Measurements from ENCODE around the gene TMED6. TPM values are rescaled to one million over a fixed set of nuclear protein-coding genes. Genes with fewer than 3 reads are reported as not detected.

The TMED6 gene
- total RNA-seq, 1 experiment from 2014 or later, result 0.51 TPM

DNA sequence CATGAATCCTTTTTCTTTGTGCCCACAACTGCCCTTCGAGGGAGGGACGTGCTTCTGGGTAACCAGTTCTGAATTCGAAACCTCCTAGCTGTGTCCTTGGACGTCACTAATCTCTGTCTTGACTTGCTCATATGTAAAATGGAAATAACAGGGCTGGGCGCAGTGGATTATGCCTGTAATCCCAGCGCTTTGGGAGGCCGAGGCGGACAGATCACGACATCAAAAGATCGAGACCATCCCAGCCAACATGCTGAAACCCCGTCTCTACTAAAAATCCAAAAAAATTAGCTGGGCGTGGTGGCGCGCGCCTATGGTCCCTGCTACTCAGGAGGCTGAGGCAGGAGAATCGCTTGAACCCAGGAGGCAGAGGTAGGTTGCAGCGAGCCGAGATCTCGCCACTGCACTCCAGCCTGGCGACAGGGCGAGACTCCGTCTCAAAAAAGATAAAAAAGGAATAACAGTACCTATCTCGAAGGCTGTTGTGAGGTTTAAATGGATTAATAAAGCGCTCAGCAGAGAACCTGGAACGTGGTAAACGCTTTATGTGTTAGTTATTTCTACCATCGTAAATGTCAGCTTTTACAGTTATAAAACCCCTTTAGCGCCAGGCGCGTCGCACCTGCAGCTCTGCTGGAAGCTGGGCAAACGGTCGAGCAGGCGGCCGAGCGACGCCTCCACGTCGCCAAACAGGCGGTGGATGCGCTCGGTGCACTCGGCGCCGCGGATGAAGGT, 12.9 kb downstream of the TMED6 start:
- Mint-ChIP-seq H3K4me3 (ENCODE audit: unreplicated experiment) (peak overlapping the region; percentile 88), H3K36me3 (ENCODE audit: insufficient read depth, unreplicated experiment) (peaks cover 80% of the 10 kb centered on the region), H3K27ac (ENCODE audit: low read depth, unreplicated experiment) (peak overlapping the region; percentile 95), H3K4me1 (ENCODE audit: insufficient read depth, unreplicated experiment) (peaks cover 5% of the 10 kb centered on the region), H3K27me3 (ENCODE audit: insufficient read depth, unreplicated experiment) (no peaks in the 10 kb centered on the region), H3K9me3 (ENCODE audit: unreplicated experiment) (no peaks in the 10 kb centered on the region)
- no peak for DNase-seq (ENCODE audit: unreplicated experiment)
- no peak for TF ChIP-seq CTCF (IDR thresholded peaks at IDR 0.05; ENCODE audit: unreplicated experiment)
- POLR2A ChIA-PET, result interaction anchor here (0.6 to 6.5 kb wide), 8 partner anchors 9 to 1466 kb away, joined by 3 to 114 read pairs (median 3); partner anchors contain the start of genes EDC4, PDF and TERF2
- TSS peak; percentile 60 for BruUV-seq (replicated peaks)
- intact Hi-C loops (cut with micrococcal nuclease), result loop anchor here (1.0 to 5.0 kb wide), 2 partner anchors 8 to 259 kb away; partner anchors contain the start of gene PDF
- CTCF ChIA-PET, result interaction anchor here (0.5 to 1.3 kb wide), 8 partner anchors 10 to 1178 kb away, joined by 3 to 5 read pairs (median 3); no protein-coding TSS in a partner anchor

DNA sequence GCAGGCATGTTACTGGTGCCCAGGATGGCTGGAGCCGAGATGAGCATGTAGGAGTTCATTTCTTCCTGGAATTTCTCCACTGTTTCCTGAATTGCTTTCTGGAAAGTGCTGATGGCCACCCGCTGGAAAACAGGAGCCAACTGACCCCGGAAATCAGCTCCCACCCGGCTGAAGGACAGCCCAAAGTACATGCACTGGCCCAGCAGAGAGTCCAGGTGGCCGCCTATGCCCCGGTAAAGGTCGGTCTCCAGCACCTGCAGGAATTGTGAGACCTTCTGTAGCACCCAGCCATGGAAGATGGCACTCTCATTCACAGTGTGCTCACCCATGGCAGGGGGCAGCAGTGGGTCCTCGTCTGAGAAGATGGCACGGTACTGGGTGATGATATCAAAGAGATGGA, 16.9 kb downstream of the TMED6 start:
- Mint-ChIP-seq H3K9me3 (ENCODE audit: unreplicated experiment) (no peaks in the 10 kb centered on the region), H3K27ac (ENCODE audit: low read depth, unreplicated experiment) (no peak overlapping the region), H3K27me3 (ENCODE audit: insufficient read depth, unreplicated experiment) (no peaks in the 10 kb centered on the region), H3K36me3 (ENCODE audit: insufficient read depth, unreplicated experiment) (peaks cover 68% of the 10 kb centered on the region), H3K4me1 (ENCODE audit: insufficient read depth, unreplicated experiment) (peaks cover 5% of the 10 kb centered on the region), H3K4me3 (ENCODE audit: unreplicated experiment) (no peak overlapping the region)
- BruUV-seq (replicated peaks), result no TSS peak
- POLR2A ChIA-PET, result interaction anchor here (1.3 kb wide), 1 partner anchor 9 kb away, joined by 4 read pairs; no protein-coding TSS in a partner anchor
- TF ChIP-seq CTCF (IDR thresholded peaks at IDR 0.05; ENCODE audit: unreplicated experiment), result no peak
- CTCF ChIA-PET, result interaction anchor here (0.7 to 1.1 kb wide), 2 partner anchors 23 to 199 kb away, joined by 3 to 5 read pairs; no protein-coding TSS in a partner anchor
- DNase-seq (ENCODE audit: unreplicated experiment), result no peak
- intact Hi-C loops (cut with micrococcal nuclease), result loop anchor here (5.0 kb wide), 1 partner anchor 263 kb away; no protein-coding TSS in a partner anchor

- peak; percentile 93 for DNase-seq (ENCODE audit: unreplicated experiment)
- POLR2A ChIA-PET, result interaction anchor here (0.5 to 9.0 kb wide), 15 partner anchors 10 to 1446 kb away, joined by 3 to 114 read pairs (median 4); partner anchors contain the start of genes COG8, NIP7, NRN1L and TERF2
- no peak for TF ChIP-seq CTCF (IDR thresholded peaks at IDR 0.05; ENCODE audit: unreplicated experiment)
- Mint-ChIP-seq H3K4me1 (ENCODE audit: insufficient read depth, unreplicated experiment) (peaks cover 24% of the 10 kb centered on the region), H3K27me3 (ENCODE audit: insufficient read depth, unreplicated experiment) (no peaks in the 10 kb centered on the region), H3K27ac (ENCODE audit: low read depth, unreplicated experiment) (peak within 1 kb of the TSS; percentile 66), H3K4me3 (ENCODE audit: unreplicated experiment) (peak within 1 kb of the TSS; percentile 81), H3K9me3 (ENCODE audit: unreplicated experiment) (no peaks in the 10 kb centered on the region), H3K36me3 (ENCODE audit: insufficient read depth, unreplicated experiment) (peaks cover 81% of the 10 kb centered on the region)
- intact Hi-C loops (cut with micrococcal nuclease), result loop anchor here (1.0 kb wide), 1 partner anchor 9 kb away; the partner anchor contains the start of genes COG8 and NIP7
- CTCF ChIA-PET, result interaction anchor here (0.6 to 1.3 kb wide), 3 partner anchors 14 to 180 kb away, joined by 3 read pairs; no protein-coding TSS in a partner anchor
- BruUV-seq (replicated peaks), result no TSS peak
Measured at GRCh38 chr16:69330286-69331109, 21.1 kb downstream of the TMED6 start, which contains the start of gene PDF. PDF (minus strand) TSS chr16:69330588; CDS start chr16:69330570, 18 bp downstream.
